ENCODE data around the gene RALGAPA2.
"Not testable (repeated sequence)": the region's sequence is repeated elsewhere in the genome, so short reads cannot be mapped to it uniquely, and the experiment has no call there.

The RALGAPA2 gene

DNA sequence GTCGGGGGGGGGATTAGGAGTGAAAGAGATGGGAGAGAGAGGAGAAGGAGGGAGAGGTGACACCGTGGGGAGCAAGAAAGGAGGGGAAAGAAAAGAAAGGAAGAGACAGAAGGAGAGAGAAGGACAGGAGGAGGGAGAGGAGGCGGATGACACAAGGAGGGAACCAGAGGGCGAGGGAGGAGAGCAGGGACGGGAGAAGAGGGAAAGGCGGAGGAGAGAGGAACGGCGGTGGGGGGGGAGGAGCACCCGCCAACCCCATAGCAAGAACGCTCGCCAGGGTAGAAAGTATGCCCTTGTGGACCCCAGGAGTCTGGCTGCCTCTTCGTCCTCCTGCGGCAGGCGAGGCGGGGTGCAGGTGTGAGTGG lies 349.0 kb downstream of the RALGAPA2 start:
- DNase-seq: peak; percentile 86

DNA sequence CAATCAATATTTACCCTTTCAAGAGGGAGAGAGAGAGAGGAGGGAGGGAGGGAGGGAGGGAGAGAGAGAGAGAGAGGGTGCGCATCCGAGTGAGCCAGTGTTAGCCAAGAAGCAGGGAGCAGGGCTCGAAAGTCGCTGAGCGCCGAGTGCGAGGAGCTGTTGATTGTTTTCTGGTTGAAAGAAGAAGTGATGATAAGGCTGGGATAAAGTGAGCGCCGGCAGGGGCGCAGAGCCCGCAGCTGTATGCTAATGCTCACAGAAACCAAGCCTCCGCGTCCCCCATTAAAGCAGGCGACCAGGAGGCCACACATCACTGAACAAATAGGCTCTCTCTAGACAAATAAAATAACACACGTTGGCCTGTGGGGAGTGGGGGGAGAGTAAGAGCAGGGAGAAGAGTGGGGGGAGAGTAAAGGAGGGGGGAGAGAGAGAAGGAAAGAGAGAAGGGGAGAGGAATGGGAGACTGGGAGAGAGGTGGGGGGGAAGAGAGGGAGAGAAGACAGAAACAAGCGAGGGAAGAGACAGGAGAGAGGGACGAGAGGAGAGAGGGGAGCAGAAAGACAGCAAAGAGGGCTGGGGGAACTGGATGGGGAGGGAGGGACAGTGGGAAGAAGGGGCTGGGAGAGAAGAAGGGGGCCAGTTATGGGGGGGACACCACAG lies 349.5 kb downstream of the RALGAPA2 start:
- DNase-seq: peak; percentile 99

DNA sequence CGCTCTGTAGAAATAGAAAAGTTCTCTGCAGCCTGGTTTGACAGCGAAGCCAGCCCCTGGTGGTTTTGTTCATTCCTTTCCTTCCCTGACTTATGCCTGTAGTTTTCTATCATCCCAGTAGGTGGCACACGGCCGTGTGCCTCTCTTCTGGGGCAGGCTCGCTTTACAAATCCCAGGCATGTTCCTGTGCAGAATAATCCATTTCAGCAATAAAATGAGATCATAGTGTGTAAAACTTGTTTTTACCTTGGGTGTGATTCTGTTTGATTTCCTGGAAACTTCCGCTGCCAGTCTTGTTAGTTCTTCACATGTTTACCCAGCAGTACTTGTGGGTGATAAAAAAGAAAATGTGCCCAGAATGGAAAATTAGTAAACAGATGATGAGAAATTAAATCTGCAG lies 352.0 kb downstream of the RALGAPA2 start:
- peak; percentile 82 for DNase-seq

DNA sequence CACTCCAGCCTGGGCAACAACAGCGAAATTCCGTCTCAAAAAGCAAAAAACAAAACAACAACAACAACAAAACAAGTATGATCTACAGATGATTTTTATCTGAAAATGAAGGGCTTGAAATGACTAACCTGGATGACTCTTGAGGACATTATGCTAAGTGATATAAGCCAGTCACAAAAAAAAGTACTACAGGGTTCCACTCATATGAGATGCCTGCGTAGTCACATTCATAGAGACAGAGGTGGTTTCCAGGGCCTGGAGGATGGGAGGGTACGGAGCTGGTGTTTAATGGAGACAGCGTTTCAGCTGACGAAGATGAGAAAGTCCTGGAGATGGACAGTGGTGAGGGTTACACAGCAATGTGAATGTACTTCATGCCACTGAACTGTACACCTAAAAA lies 352.8 kb downstream of the RALGAPA2 start:
- DNase-seq: no peak

DNA sequence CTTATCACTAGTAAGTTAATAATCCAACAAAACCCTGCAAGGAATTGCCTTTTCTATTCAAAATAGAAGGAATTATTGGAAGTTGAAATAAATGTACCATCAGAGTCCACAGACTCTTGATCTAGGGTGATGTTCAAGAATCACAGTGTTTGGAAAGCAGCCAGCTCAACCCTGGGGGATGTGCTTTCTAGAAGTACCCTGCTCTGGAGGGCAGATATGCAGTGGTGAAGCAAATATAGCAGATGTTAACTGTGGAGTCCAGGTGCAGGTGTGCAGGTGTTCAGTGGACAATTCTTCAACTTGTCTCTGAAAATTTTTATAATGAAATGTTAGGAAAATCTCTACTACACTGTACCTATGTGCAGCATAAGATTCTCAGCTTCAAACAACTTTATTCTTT lies 353.6 kb downstream of the RALGAPA2 start:
- peak; percentile 75 for DNase-seq

DNA sequence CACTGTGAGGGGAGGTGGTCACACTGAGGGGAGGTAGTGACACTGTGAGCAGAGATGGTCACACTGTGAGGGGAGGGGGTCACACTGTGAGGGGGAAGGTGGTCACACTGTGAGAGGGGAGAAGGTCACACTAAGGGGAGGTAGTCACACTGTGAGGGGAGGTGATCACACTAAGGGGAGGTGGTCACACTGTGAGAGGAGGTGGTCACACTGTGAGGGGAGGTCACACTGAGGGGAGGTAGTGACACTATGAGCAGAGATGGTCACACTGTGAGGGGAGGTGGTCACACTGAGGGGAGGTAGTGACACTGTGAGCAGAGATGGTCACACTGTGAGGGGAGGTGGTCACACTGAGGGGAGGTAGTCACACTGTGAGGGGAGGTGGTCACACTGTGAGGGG lies 356.9 kb downstream of the RALGAPA2 start:
- not testable (repeated sequence) for DNase-seq

DNA sequence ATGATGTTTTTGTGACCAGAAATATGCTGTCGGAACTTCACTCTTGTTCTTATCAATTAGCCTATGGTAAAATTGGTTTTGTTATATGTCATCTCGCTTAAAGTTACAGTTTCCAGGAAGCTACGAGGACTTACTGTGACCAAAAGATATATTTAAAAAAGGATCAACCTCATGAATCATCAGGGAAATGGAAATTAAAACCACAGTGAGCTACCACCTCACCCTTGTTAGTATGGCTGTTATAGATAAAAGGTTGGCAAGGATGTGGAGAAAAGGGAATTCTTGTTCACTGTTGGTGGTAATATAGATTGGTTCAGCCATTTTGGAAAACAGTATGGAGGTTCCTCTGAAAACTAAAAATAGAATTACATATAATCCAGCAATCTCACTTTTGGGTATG lies 358.9 kb downstream of the RALGAPA2 start:
- DNase-seq: no peak

DNA sequence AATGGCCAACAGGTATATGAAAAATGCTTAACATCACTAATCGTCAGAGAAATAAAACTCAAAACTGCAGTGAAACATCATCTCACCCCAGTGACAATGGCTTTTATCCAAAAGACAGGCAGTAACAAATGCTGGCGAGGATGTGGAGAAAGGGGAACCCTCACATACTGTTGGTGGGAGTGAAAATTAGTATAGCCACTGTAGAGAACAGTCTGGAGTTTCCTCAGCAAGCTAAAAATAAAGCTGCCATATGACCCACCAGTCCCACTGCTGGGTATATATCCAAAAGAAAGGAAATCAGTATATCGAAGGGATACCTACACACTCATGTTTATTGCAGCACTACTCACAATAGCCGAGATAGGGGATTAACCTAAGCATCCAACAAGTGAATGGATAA lies 368.0 kb downstream of the RALGAPA2 start:
- no peak for DNase-seq

DNA sequence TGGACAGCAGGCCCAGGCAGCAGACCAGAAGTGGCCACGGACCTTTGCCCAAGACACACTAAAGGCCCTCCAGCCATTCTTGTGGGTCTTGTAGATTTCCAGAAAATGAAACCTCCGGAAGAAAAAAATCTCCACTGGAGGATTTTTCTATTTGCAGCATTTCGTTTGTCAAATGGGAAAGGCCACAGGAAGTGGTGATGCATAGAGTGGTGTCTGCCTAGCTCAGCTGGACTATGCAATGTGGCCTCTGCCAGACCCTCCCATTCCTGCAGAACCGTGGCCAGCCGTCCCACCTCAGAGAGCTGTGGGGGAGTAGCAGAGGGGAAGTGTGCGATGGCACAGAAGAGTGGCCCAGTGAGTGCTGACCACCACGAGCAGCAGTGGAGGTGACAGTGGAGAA lies 368.5 kb downstream of the RALGAPA2 start:
- DNase-seq: no peak

All from NCI-H146 (cell line).